Neutrophil (primary cell): ENCODE measurements around the gene RBM46.
A peak's percentile ranks its signal among the peaks of the same experiment; 100 is the strongest.

Experiments used
- H3K27ac ChIP-seq: fragments of 200-600 bp; sonication (generic); 2 replicates; pipeline ENCODE4 v1.5.1; 2016; ENCODE audit warnings: mild to moderate bottlenecking, moderate library complexity
- H3K27me3 ChIP-seq: fragments of 200-600 bp; sonication (generic); 2 replicates; pipeline ENCODE4 v1.6.0; 2016; ENCODE audit warnings: mild to moderate bottlenecking
- H3K36me3 ChIP-seq: fragments of 200-600 bp; sonication (generic); 2 replicates; pipeline ENCODE4 v1.5.1; 2017
- H3K4me1 ChIP-seq, 2 experiments: fragments of 200-600 bp in 1 of 2; sonication (generic) in 1 of 2; 1 replicate in 1 of 2; 2 replicates in 1 of 2; pipeline versions ENCODE4 v1.5.1 to v1.6.1; 2013 to 2016; ENCODE audit warnings: low read depth in 1 of 2, low read length in 1 of 2, mild to moderate bottlenecking in 1 of 2, moderate library complexity in 1 of 2; ENCODE audit not compliant: control insufficient read depth in 1 of 2, insufficient read depth in 1 of 2
- H3K4me3 ChIP-seq, 2 experiments: fragments of 200-600 bp in 1 of 2; sonication (generic) in 1 of 2; 1 replicate in 1 of 2; 2 replicates in 1 of 2; pipeline ENCODE4 v1.5.1; 2013 to 2016; ENCODE audit warnings: low read depth in 1 of 2, low read length in 1 of 2, mild to moderate bottlenecking in 1 of 2, moderate library complexity in 1 of 2
- H3K9me3 ChIP-seq: fragments of 200-600 bp; sonication (generic); 2 replicates; pipeline ENCODE4 v1.5.1; 2016
- CTCF ChIP-seq: fragments of 200-600 bp; sonication (generic); IDR thresholded peaks from 2 replicates; pipeline ENCODE4 v1.5.1; 2016; ENCODE audit warnings: antibody characterized with exemption

Gene RBM46

GRCh38 chr4:154739111-154739510 lies 42.0 kb upstream of the RBM46 start:
- Histone ChIP-seq H3K4me1 (peaks cover 0 to 3% of the 10 kb centered on the region in 2 experiments), H3K4me3 (no peak overlapping the region), H3K36me3 (no peaks in the 10 kb centered on the region), H3K9me3 (no peaks in the 10 kb centered on the region), H3K27me3 (peaks cover 63% of the 10 kb centered on the region), H3K27ac (no peak overlapping the region)
- TF ChIP-seq CTCF = no peak

- H3K4me1 ChIP-seq = peaks cover 0 to 5% of the 10 kb centered on the region in 2 experiments
Measured at GRCh38 chr4:154740462-154740861, 40.6 kb upstream of the RBM46 start.

GRCh38 chr4:154741131-154741665 lies 39.9 kb upstream of the RBM46 start:
- H3K36me3 ChIP-seq = no peaks in the 10 kb centered on the region
- H3K27me3 ChIP-seq = peaks cover 84% of the 10 kb centered on the region

More at GRCh38 chr4:154740462-154740861, 40.6 kb upstream of the RBM46 start:
- Histone ChIP-seq H3K9me3 (no peaks in the 10 kb centered on the region), H3K36me3 (no peaks in the 10 kb centered on the region), H3K27me3 (peaks cover 76% of the 10 kb centered on the region), H3K4me3 (no peak overlapping the region), H3K27ac (no peak overlapping the region)
- TF ChIP-seq CTCF = no peak

GRCh38 chr4:154741922-154742850 lies 38.9 kb upstream of the RBM46 start:
- Histone ChIP-seq H3K36me3 (no peaks in the 10 kb centered on the region), H3K27ac (no peak overlapping the region), H3K4me3 (no peak overlapping the region), H3K9me3 (no peaks in the 10 kb centered on the region), H3K4me1 (peaks cover 0 to 5% of the 10 kb centered on the region in 2 experiments), H3K27me3 (peaks cover 94% of the 10 kb centered on the region)
- TF ChIP-seq CTCF = no peak

More at GRCh38 chr4:154741131-154741665, 39.9 kb upstream of the RBM46 start:
- Histone ChIP-seq H3K9me3 (no peaks in the 10 kb centered on the region), H3K27ac (no peak overlapping the region), H3K4me1 (peaks cover 0 to 5% of the 10 kb centered on the region in 2 experiments), H3K4me3 (no peak overlapping the region)
- TF ChIP-seq CTCF = no peak

- H3K4me3 ChIP-seq = peak within 1 kb of the TSS; percentile 29 to 51
- H3K36me3 ChIP-seq = no peaks in the 10 kb centered on the region
- H3K9me3 ChIP-seq = no peaks in the 10 kb centered on the region
- no peak within 1 kb of the TSS for H3K27ac ChIP-seq
- H3K27me3 ChIP-seq = peaks cover 99% of the 10 kb centered on the region
- no peak for TF ChIP-seq CTCF
- peaks cover 0 to 5% of the 10 kb centered on the region in 2 experiments for H3K4me1 ChIP-seq
Measured at GRCh38 chr4:154743683-154744340, 37.3 kb upstream of the RBM46 start, which contains the start of gene LRAT. Gene LRAT (plus strand): TSS chr4:154744000. CDS start chr4:154744327, 327 bp downstream.
